ENCODE data around the gene PKM.

GRCh38 chr15:72202801-72203506 is 28.0 kb downstream of the PKM start:
- TF ChIP-seq CTCF (conservative IDR thresholded peaks at IDR 0.05) (no peak), EZH2 (IDR thresholded peaks at IDR 0.05; ENCODE audit: low read depth) (no peak)
